Measurements from ENCODE around the gene NABP1. TPM values are rescaled to one million over a fixed set of nuclear protein-coding genes. Genes with fewer than 3 reads are reported as not detected.

Gene NABP1
- total RNA-seq, 3 donors from 2014 or later: 22.1 to 29.8 (median 27.6) TPM

GRCh38 chr2:191692502-191693115 lies 14.7 kb downstream of the NABP1 start:
- no peak for TF ChIP-seq CTCF (IDR thresholded peaks at IDR 0.05)

GRCh38 chr2:191693166-191693565 lies 15.2 kb downstream of the NABP1 start:
- no peak for TF ChIP-seq CTCF (IDR thresholded peaks at IDR 0.05)

More at GRCh38 chr2:191692502-191693115, 14.7 kb downstream of the NABP1 start:
- Histone ChIP-seq H3K4me1 (ENCODE audit: low read depth) (peaks cover 12% of the 10 kb centered on the region), H3K4me3 (no peak overlapping the region), H3K9me3 (no peaks in the 10 kb centered on the region), H3K36me3 (ENCODE audit: low read depth) (no peaks in the 10 kb centered on the region)
- ATAC-seq: no peak
- no peak for DNase-seq
- intact Hi-C loops (cut with DNase I, micrococcal nuclease): loop anchor here (2.0 to 5.0 kb wide), 2 partner anchors 122 to 130 kb away; no protein-coding TSS in a partner anchor

GRCh38 chr2:191693778-191694177 lies 15.8 kb downstream of the NABP1 start:
- ATAC-seq: no peak
- intact Hi-C loops (cut with DNase I, micrococcal nuclease): loop anchor here (2.0 to 5.0 kb wide), 2 partner anchors 123 to 131 kb away; no protein-coding TSS in a partner anchor
- H3K4me1 ChIP-seq (ENCODE audit: low read depth): peaks cover 9% of the 10 kb centered on the region
- H3K4me3 ChIP-seq: no peak overlapping the region
- DNase-seq: no peak
- TF ChIP-seq CTCF (IDR thresholded peaks at IDR 0.05): no peak
- no peaks in the 10 kb centered on the region for H3K9me3 ChIP-seq
- no peaks in the 10 kb centered on the region for H3K36me3 ChIP-seq (ENCODE audit: low read depth)

More at GRCh38 chr2:191693166-191693565, 15.2 kb downstream of the NABP1 start:
- intact Hi-C loops (cut with DNase I, micrococcal nuclease): loop anchor here (2.0 to 5.0 kb wide), 2 partner anchors 122 to 131 kb away; no protein-coding TSS in a partner anchor
- no peak overlapping the region for H3K4me3 ChIP-seq
- no peaks in the 10 kb centered on the region for H3K36me3 ChIP-seq (ENCODE audit: low read depth)
- H3K9me3 ChIP-seq: no peaks in the 10 kb centered on the region
- peak; percentile 28 for ATAC-seq
- H3K4me1 ChIP-seq (ENCODE audit: low read depth): peaks cover 12% of the 10 kb centered on the region
- no peak for DNase-seq

- no peak for TF ChIP-seq CTCF (IDR thresholded peaks at IDR 0.05)
Measured at GRCh38 chr2:191696001-191696400, 18.1 kb downstream of the NABP1 start.

GRCh38 chr2:191696966-191697365 lies 19.0 kb downstream of the NABP1 start:
- H3K9me3 ChIP-seq: no peaks in the 10 kb centered on the region
- H3K36me3 ChIP-seq (ENCODE audit: low read depth): no peaks in the 10 kb centered on the region
- ATAC-seq (no peak), DNase-seq (no peak)
- TF ChIP-seq CTCF (IDR thresholded peaks at IDR 0.05): no peak
- intact Hi-C loops (cut with DNase I, micrococcal nuclease): no loop called here
- no peak overlapping the region for H3K4me3 ChIP-seq
- H3K4me1 ChIP-seq (ENCODE audit: low read depth): no peaks in the 10 kb centered on the region

More at GRCh38 chr2:191696001-191696400, 18.1 kb downstream of the NABP1 start:
- DNase-seq (peak in 1 of 3 donors; percentile 66), ATAC-seq (peak; percentile 51)
- intact Hi-C loops (cut with DNase I, micrococcal nuclease): no loop called here
- no peaks in the 10 kb centered on the region for H3K9me3 ChIP-seq
- H3K4me3 ChIP-seq: no peak overlapping the region
- H3K4me1 ChIP-seq (ENCODE audit: low read depth): no peaks in the 10 kb centered on the region
- no peaks in the 10 kb centered on the region for H3K36me3 ChIP-seq (ENCODE audit: low read depth)
